ENCODE measurements around the gene TTC21A.

TTC21A gene

DNA sequence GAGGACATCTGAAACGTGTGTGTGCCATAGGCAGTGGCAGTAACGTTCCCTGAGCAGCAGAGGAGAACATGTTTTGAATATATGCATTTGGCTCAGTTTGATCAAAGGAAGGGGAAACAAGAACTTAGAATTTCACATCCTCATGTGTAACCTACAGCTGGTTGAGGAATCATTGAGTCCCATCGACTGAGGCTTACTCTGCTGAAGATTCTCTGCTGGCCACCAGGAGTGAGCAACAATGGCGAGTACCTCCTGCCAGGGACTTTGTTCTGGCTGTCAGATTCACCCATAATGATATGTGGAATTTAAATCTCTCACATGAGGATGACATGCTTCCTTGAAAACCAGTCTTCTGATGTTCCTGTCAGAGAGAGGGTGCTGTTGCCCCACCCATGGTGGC, 21.3 kb upstream of the TTC21A start:
- no peak overlapping the region for H3K27ac ChIP-seq (ENCODE audit: low read depth, low read length)
- H3K9ac ChIP-seq (ENCODE audit: low read length) = no peak overlapping the region
- no peaks in the 10 kb centered on the region for H3K27me3 ChIP-seq (ENCODE audit: control insufficient read depth, insufficient read depth, low read length)
- peaks cover 28% of the 10 kb centered on the region for H3K36me3 ChIP-seq (ENCODE audit: control insufficient read depth, insufficient read depth, low read length)
- H3K4me3 ChIP-seq (ENCODE audit: low read length) = no peak overlapping the region
- H3K4me1 ChIP-seq (ENCODE audit: control insufficient read depth, insufficient read depth, low read length) = no peaks in the 10 kb centered on the region

DNA sequence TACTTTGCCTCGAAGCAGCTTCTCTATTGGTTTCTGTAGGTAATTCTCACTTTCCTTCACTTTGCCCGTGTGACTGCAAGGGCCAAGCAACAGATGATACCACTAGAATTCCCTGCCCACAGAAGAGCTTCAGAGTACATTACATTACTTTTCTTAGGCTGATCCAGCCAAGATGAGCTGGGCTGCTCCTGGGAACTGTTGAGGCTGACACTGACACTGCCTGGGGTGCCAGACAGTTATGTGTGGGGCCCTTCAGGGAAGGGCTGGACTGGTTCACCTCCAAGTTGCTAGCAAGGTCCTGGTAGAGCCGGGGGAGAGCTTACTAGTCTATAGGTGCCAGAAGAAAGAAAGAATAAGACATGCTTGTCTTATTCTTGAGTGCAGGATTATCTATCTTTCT, 19.0 kb upstream of the TTC21A start:
- Histone ChIP-seq H3K27me3 (ENCODE audit: control insufficient read depth, insufficient read depth, low read length) (no peaks in the 10 kb centered on the region), H3K27ac (ENCODE audit: low read depth, low read length) (no peak overlapping the region), H3K4me1 (ENCODE audit: control insufficient read depth, insufficient read depth, low read length) (no peaks in the 10 kb centered on the region), H3K4me3 (ENCODE audit: low read length) (no peak overlapping the region), H3K9ac (ENCODE audit: low read length) (no peak overlapping the region), H3K36me3 (ENCODE audit: control insufficient read depth, insufficient read depth, low read length) (peaks cover 33% of the 10 kb centered on the region)

DNA sequence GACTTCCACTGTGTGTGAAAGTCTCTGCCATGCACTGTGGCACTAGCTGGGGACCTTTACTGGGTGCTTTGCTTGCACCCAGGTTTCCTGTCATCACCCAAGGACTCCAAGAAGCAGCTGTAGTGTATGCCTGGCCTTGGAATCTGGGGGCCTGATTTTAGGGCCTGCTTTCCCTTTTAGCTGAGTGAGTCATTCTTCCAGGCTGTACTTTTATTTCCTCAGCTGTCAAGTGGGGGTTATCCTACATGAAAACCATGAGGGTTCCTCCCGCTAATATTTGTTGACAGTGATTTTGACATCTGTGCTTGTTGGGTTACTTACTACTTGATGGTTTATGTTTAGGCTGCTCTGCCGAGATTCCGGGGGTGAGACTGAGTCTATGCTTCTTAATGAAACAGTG, 18.6 kb upstream of the TTC21A start:
- H3K27ac ChIP-seq (ENCODE audit: low read depth, low read length) = no peak overlapping the region
- H3K4me3 ChIP-seq (ENCODE audit: low read length) = no peak overlapping the region
- H3K27me3 ChIP-seq (ENCODE audit: control insufficient read depth, insufficient read depth, low read length) = no peaks in the 10 kb centered on the region
- H3K36me3 ChIP-seq (ENCODE audit: control insufficient read depth, insufficient read depth, low read length) = peaks cover 34% of the 10 kb centered on the region
- H3K9ac ChIP-seq (ENCODE audit: low read length) = no peak overlapping the region
- no peaks in the 10 kb centered on the region for H3K4me1 ChIP-seq (ENCODE audit: control insufficient read depth, insufficient read depth, low read length)

DNA sequence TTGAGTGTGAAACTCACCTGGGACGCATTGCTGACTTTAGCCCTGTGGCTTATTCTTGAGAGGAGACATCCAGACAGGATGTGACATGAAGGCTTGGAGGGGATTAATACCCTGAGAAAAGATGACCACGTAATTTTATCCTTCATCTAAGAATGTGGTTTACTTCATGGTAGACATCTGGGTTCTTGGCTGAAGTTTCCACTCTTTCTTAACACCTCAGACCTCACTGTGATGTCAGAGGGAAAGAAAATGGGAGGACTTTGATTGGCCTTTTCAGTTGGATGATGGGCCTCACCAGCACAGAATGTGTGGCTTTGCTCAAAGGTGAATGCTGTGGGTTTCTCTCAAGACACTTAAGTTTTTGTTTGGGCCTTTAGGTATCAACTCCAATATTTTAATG, 16.6 kb upstream of the TTC21A start:
- no peak overlapping the region for H3K9ac ChIP-seq (ENCODE audit: low read length)
- H3K4me3 ChIP-seq (ENCODE audit: low read length) = no peak overlapping the region
- no peaks in the 10 kb centered on the region for H3K4me1 ChIP-seq (ENCODE audit: control insufficient read depth, insufficient read depth, low read length)
- H3K27ac ChIP-seq (ENCODE audit: low read depth, low read length) = no peak overlapping the region
- H3K36me3 ChIP-seq (ENCODE audit: control insufficient read depth, insufficient read depth, low read length) = peaks cover 42% of the 10 kb centered on the region
- no peaks in the 10 kb centered on the region for H3K27me3 ChIP-seq (ENCODE audit: control insufficient read depth, insufficient read depth, low read length)

DNA sequence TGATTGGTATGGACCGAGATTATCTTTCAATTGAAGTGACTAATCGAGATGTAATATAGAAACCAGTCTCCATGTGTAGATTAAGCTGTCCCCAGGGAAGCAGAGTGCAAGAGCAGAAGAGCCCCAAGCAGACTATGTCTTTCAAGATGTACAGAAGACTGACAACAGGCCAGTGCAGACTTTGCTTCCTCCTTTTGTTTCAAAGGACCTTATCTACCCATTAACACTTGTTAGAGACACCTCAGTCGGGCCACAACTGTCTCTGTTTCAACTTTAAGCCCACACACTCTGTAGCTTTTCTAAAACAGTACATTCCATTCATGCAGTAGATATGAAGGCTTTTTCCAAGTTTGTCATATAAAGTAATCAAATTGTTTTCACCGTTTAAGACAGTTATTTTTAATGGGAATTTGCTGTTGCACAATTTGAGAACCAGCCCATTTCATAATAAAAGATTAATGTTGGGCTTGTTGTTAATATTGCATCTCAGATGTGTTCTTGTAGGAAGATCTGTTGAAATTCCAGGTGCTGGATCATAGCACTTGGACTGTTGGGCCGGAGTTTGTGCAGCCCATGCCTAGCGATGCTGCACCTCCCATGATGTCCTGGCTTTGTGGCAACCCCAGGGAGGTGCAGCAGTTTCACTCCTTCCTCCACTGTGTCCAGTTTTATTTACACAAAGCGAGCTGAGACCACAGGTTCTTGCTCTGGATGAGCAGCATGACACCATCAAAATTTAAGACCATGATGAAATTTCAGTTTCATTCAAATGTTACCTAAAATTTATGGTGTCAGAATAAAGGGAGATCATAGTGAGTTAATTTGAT, 12.4 kb upstream of the TTC21A start:
- Histone ChIP-seq H3K9ac (ENCODE audit: low read length) (no peak overlapping the region), H3K27me3 (ENCODE audit: control insufficient read depth, insufficient read depth, low read length) (no peaks in the 10 kb centered on the region), H3K36me3 (ENCODE audit: control insufficient read depth, insufficient read depth, low read length) (peaks cover 48% of the 10 kb centered on the region), H3K27ac (ENCODE audit: low read depth, low read length) (no peak overlapping the region), H3K4me1 (ENCODE audit: control insufficient read depth, insufficient read depth, low read length) (no peaks in the 10 kb centered on the region), H3K4me3 (ENCODE audit: low read length) (no peak overlapping the region)

DNA sequence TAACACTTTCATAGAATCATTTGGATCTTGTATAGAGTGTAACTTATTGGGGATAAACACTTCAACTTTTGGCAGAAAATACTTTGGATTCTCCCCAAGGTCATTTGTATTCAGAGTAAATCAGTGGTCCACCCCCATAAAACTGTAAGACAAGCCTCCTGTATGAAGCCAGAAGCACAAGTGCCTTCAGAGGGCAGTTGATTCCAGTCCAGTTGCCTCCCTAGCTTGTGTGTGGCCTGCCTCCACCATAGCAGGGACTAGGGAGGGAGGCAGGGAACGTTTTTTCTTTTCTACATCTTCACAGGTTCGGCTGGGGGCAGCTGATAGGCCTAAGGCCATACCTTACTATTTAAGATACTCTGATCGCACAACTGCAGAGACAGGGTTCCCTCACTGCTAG, 11.7 kb upstream of the TTC21A start:
- Histone ChIP-seq H3K4me3 (ENCODE audit: low read length) (no peak overlapping the region), H3K27me3 (ENCODE audit: control insufficient read depth, insufficient read depth, low read length) (no peaks in the 10 kb centered on the region), H3K4me1 (ENCODE audit: control insufficient read depth, insufficient read depth, low read length) (no peaks in the 10 kb centered on the region), H3K36me3 (ENCODE audit: control insufficient read depth, insufficient read depth, low read length) (peaks cover 53% of the 10 kb centered on the region), H3K27ac (ENCODE audit: low read depth, low read length) (no peak overlapping the region), H3K9ac (ENCODE audit: low read length) (no peak overlapping the region)

DNA sequence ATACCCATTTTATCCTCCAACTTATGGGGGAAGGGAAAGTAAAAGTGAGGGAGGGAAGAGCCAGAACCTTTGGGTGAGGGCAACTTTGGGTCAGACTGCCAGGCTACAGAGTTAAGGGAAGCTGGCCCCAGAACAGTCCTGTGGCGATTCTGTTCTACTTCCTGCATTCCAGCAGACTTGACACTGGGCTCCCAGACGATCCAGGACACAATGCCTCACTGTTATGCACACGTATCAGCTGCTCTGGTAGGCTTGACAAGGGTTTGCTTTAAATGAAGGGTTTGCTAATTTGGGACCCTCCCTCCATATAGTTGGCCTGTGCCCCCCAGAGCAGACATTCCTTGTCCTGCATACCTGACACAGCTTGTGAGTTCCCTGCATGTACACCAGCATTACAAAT, 10.7 kb upstream of the TTC21A start:
- peaks cover 56% of the 10 kb centered on the region for H3K36me3 ChIP-seq (ENCODE audit: control insufficient read depth, insufficient read depth, low read length)
- no peak overlapping the region for H3K9ac ChIP-seq (ENCODE audit: low read length)
- H3K4me3 ChIP-seq (ENCODE audit: low read length) = no peak overlapping the region
- H3K27ac ChIP-seq (ENCODE audit: low read depth, low read length) = no peak overlapping the region
- no peaks in the 10 kb centered on the region for H3K4me1 ChIP-seq (ENCODE audit: control insufficient read depth, insufficient read depth, low read length)
- no peaks in the 10 kb centered on the region for H3K27me3 ChIP-seq (ENCODE audit: control insufficient read depth, insufficient read depth, low read length)

DNA sequence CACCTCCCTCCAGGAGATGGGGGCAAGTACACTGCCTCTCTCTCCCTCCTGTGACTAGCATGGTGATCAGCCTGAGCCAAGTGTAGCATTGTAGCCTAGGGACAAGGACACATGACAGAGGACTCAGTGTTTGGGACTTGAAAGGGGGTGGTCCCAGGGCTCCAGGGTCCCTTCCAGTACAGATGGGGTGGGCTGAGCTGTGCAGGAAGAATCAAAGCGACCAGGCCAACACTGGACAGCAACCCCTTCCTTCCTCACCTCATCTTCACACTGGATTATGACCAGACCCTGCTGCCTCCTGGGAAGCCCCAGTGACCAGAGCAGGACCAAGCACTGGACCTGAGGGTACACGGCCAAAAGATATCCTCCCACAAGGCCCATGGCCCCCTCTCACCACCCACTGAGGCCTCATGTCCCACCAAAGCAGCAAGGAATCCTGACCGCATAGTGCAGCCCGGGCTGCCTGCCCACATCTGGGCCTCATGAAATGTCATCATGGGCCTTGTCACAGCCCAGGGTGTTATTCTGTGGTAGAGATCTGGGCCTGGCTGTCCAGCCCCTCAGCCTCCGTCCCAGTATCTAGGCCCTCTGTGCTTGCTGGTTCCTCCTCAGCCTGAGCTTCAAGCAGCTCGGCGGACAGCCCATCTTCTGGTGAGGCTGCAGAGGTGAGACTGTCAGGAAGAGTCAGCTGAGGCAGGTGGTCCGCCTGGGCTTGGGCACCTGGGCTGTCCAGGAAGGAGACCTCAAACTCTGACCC, 9.6 kb upstream of the TTC21A start:
- H3K27ac ChIP-seq (ENCODE audit: low read depth, low read length) = no peak overlapping the region
- no peak overlapping the region for H3K4me3 ChIP-seq (ENCODE audit: low read length)
- H3K4me1 ChIP-seq (ENCODE audit: control insufficient read depth, insufficient read depth, low read length) = no peaks in the 10 kb centered on the region
- H3K36me3 ChIP-seq (ENCODE audit: control insufficient read depth, insufficient read depth, low read length) = peaks cover 53% of the 10 kb centered on the region
- H3K9ac ChIP-seq (ENCODE audit: low read length) = no peak overlapping the region
- H3K27me3 ChIP-seq (ENCODE audit: control insufficient read depth, insufficient read depth, low read length) = no peaks in the 10 kb centered on the region

DNA sequence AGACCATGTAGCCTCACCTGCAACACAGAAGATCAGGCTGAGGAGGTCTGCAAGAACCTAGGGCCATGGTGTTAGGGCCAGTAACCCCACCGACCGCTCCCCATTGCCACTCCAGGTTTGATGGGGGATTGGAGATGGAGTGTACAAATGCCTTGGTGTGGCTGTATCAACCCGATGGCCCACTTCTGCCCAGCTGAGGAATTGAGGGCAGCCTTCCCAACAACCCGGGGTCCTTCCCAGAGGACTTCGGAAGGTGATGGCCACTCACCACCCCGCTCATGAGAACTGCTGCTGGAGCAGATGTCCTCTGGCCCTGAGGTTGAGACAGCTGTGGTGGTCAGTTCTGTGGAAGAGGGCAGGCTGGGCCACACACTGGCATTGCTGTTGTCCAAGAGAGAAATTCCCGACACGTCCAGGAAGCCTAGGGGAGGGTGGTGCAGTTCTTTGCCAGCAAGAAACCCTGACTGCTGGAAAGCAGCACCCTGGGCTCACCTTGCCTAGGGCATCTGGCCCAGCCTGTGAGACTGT, 8.9 kb upstream of the TTC21A start:
- Histone ChIP-seq H3K27me3 (ENCODE audit: control insufficient read depth, insufficient read depth, low read length) (no peaks in the 10 kb centered on the region), H3K9ac (ENCODE audit: low read length) (no peak overlapping the region), H3K36me3 (ENCODE audit: control insufficient read depth, insufficient read depth, low read length) (peaks cover 51% of the 10 kb centered on the region), H3K4me3 (ENCODE audit: low read length) (no peak overlapping the region), H3K27ac (ENCODE audit: low read depth, low read length) (no peak overlapping the region), H3K4me1 (ENCODE audit: control insufficient read depth, insufficient read depth, low read length) (no peaks in the 10 kb centered on the region)

DNA sequence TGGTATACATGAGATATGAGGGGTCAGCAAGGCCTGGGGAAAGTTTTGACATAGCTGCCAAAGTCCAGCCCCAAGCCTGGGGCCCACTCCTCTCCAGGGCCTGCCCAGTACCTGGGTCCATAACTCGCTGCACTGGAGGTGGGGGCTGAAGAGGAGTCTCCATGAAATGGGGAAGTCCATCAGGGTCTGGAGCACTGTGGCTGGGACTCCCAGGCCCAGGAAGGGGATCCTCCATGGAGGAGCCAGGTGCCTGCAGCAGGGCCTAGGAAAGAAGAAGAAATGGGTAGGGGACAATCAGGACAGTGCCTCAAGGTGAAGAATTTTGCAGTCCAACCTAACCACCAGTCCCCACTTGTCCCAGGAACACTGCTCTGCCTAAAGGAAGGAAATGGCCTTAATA, 8.2 kb upstream of the TTC21A start:
- Histone ChIP-seq H3K36me3 (ENCODE audit: control insufficient read depth, insufficient read depth, low read length) (peaks cover 47% of the 10 kb centered on the region), H3K4me1 (ENCODE audit: control insufficient read depth, insufficient read depth, low read length) (no peaks in the 10 kb centered on the region), H3K27me3 (ENCODE audit: control insufficient read depth, insufficient read depth, low read length) (no peaks in the 10 kb centered on the region), H3K9ac (ENCODE audit: low read length) (no peak overlapping the region), H3K27ac (ENCODE audit: low read depth, low read length) (no peak overlapping the region), H3K4me3 (ENCODE audit: low read length) (no peak overlapping the region)

DNA sequence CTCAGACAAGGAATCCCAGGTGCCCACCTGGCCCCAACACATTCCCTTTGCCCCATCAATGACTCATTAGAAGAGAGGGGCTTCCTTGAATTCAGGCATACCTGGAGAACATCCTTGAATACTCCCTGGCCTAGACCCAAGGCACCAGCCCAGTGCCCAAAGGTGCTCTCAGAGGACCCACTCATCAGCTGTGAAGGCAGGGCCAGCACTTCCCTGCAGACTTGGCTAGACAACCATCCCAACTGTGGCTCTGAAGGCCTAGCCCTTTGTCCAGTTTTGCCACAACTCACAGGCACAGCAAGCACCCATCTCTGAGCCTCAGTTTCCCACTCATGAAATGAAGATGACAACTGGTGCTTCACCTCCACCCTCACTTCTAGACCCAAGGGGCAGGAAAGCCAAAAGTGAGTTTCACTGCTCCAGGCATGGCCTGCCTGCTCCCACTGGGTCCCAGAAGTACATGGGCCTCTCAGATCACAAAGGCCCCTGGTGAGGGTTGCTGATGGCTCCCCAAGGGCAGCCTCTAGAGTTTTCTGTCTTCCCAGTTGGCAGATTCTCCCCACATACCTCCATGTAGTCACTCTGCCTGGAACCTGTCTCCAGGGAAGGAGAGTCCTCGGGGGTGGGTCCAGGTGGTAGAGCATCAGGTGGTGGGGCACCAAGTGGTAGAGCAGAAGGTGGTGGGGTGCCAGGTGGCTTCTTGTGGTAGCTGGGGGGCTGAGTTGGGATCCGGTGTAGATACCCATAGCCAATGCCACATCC, 7.6 kb upstream of the TTC21A start:
- H3K27ac ChIP-seq (ENCODE audit: low read depth, low read length) = no peak overlapping the region
- H3K4me1 ChIP-seq (ENCODE audit: control insufficient read depth, insufficient read depth, low read length) = no peaks in the 10 kb centered on the region
- peaks cover 41% of the 10 kb centered on the region for H3K36me3 ChIP-seq (ENCODE audit: control insufficient read depth, insufficient read depth, low read length)
- H3K4me3 ChIP-seq (ENCODE audit: low read length) = no peak overlapping the region
- no peaks in the 10 kb centered on the region for H3K27me3 ChIP-seq (ENCODE audit: control insufficient read depth, insufficient read depth, low read length)
- no peak overlapping the region for H3K9ac ChIP-seq (ENCODE audit: low read length)

DNA sequence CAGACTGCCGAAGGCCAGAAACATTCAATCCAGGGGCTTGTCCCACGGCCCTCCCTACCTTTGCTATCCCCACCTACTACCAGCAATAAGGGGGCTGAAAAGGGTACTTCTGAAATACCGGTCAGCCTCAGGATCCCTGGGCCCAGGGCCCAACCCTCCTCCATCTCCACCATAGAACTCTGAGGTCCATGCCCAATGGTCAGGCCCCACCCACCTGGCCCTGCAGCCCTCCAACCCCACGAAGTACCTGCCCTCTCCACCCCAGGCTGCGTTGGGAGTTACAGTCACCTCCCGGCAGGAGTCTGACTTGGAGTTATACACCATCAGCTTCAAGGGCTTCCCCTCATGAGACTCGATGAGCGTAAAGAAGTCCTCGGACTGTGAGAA, 7.0 kb upstream of the TTC21A start:
- Histone ChIP-seq H3K4me1 (ENCODE audit: control insufficient read depth, insufficient read depth, low read length) (no peaks in the 10 kb centered on the region), H3K4me3 (ENCODE audit: low read length) (no peak overlapping the region), H3K9ac (ENCODE audit: low read length) (no peak overlapping the region), H3K27ac (ENCODE audit: low read depth, low read length) (no peak overlapping the region), H3K27me3 (ENCODE audit: control insufficient read depth, insufficient read depth, low read length) (no peaks in the 10 kb centered on the region), H3K36me3 (ENCODE audit: control insufficient read depth, insufficient read depth, low read length) (peaks cover 38% of the 10 kb centered on the region)

All from rectal smooth muscle tissue (tissue), 1 donor.